ENCODE measurements around the gene FOXN3.

GRCh38 chr14:89291351-89291940, 125.6 kb downstream of the FOXN3 start:
- no peak for TF ChIP-seq CTCF (IDR thresholded peaks at IDR 0.05)
- no peak for TF ChIP-seq POLR2A (IDR thresholded peaks at IDR 0.05)
